H1 (cell line): ENCODE results near the gene DEDD2. TPM values are rescaled to one million over a fixed set of nuclear protein-coding genes. Genes with fewer than 3 reads are reported as not detected.

Experiments used
- ATF2 ChIP-seq: IDR thresholded peaks from 2 replicates; pipeline ENCODE4 v1.6.1; 2012; ENCODE audit warnings: low read length, inconsistent platforms
- CHD1 ChIP-seq: IDR thresholded peaks from 2 replicates; pipeline ENCODE4 v1.6.1; 2012; ENCODE audit warnings: low read depth, low read length, improper control_type of control experiment
- GABPA ChIP-seq: IDR thresholded peaks from 2 replicates; pipeline ENCODE4 v1.6.1; 2011; ENCODE audit warnings: mild to moderate bottlenecking, low read length, moderate library complexity, borderline replicate concordance; ENCODE audit not compliant: insufficient read depth
- USF2 ChIP-seq: IDR thresholded peaks from 2 replicates; pipeline ENCODE4 v1.6.1; 2011; ENCODE audit warnings: low read length, improper control_type of control experiment
- polyA plus RNA-seq, 7 experiments: library from polyadenylated mRNA; depleted of rRNA in 3 of 7; stranded (reverse) in 5 of 7; unstranded in 2 of 7; fragments of >200 nt in 5 of 7; fragments of 200-250 nt in 2 of 7; gene quantifications; 1 replicate in 5 of 7; 2 replicates in 1 of 7; 4 replicates in 1 of 7; pipeline versions ENCODE4 v1.2.1 to v1.2.3, GENCODE V29; 2011 to 2013; ENCODE audit warnings: missing spikeins in 2 of 7, mixed read lengths in 2 of 7
- total RNA-seq: library from RNA; stranded (reverse); fragmentation: NEBNext Ultra II Directional; extraction: Animal tissue kit (Norgen Biotek cat#: 25700); gene quantifications from 2 replicates; pipeline ENCODE4 v1.2.1, GENCODE V29; 2021

Gene DEDD2
- total and polyA plus RNA-seq, 2 of the 8 experiments (the other 6 are each of a cell fraction or from before 2014, with no cell fraction given): 37.8 to 65.0 TPM

GRCh38 chr19:42191855-42192254 is 25.6 kb downstream of the DEDD2 start (continued):
- TF ChIP-seq USF2 (no peak), CHD1 (no peak), ATF2 (no peak), GABPA (no peak)
